GM12878 (cell line): ENCODE data around the gene TBC1D24. TPM values are rescaled to one million over a fixed set of nuclear protein-coding genes. Genes with fewer than 3 reads are reported as not detected.

Experiments used
- ATAC-seq: fragments of 200-7000 bp; cut with Tn5 transposase; 3 replicates; pipeline ENCODE4 v1.9.1; 2020; ENCODE audit warnings: mild to moderate bottlenecking, moderate library complexity
- BruUV-seq: library from RNA; stranded (reverse); fragments of 400-500 nt; replicated peaks from 2 replicates; lab custom pipeline; 2021; lab: Mats Ljungman, UMichigan
- CTCF ChIA-PET: fragments of 300-600 bp; sonication (Branson Sonifier 250); formaldehyde crosslinking; extraction: SDS; loops from one replicate; lab custom pipeline; 2021; ENCODE audit warnings: inconsistent platforms; lab: Yijun Ruan, JAX
- POLR2A ChIA-PET: fragments of 350-600 bp; formaldehyde crosslinking; extraction: SDS; loops from one replicate; lab custom pipeline; 2021; ENCODE audit warnings: inconsistent platforms; lab: Charles Lee
- RAD21 ChIA-PET: fragments of 300-600 bp; sonication (Branson Sonifier 250); formaldehyde crosslinking; loops from one replicate; lab custom pipeline; 2023; ENCODE audit warnings: antibody characterized with exemption; ENCODE audit not compliant: unreplicated experiment; lab: Charles Lee
- SMC1A ChIA-PET: fragments of 300-600 bp; sonication (Branson Sonifier 250); formaldehyde crosslinking; loops from one replicate; lab custom pipeline; 2023; ENCODE audit not compliant: unreplicated experiment, uncharacterized antibody; lab: Charles Lee
- DNase-seq: peaks from one replicate; pipeline ENCODE4 v3.0.0-alpha.2; 2011; ENCODE audit warnings: low read depth, low spot score
- FAIRE-seq: peaks from 3 replicates; lab custom pipeline; 2011; peaks lifted over from hg19 to GRCh38; lab: Jason Lieb, UNC
- H2AFZ ChIP-seq: 2 replicates; pipeline ENCODE4 v1.6.0; 2011; ENCODE audit warnings: low read depth, low read length, control low read depth; ENCODE audit not compliant: control insufficient read depth
- H3K27ac ChIP-seq: 2 replicates; pipeline ENCODE4 v1.5.1; 2011; ENCODE audit warnings: control low read depth; ENCODE audit not compliant: control insufficient read depth, insufficient read depth
- H3K27me3 ChIP-seq, 2 experiments: replicated peaks in 1 of 2; 2 replicates each; pipeline versions ENCODE4 v1.6.0 to v1.6.1; 2011; ENCODE audit warnings: low read length in 1 of 2; ENCODE audit not compliant: control insufficient read depth in 2 of 2, insufficient read depth in 2 of 2
- H3K36me3 ChIP-seq, 2 experiments: 2 replicates each; pipeline ENCODE4 v1.5.1; 2011; ENCODE audit warnings: low read length in 1 of 2; ENCODE audit not compliant: control insufficient read depth in 2 of 2, insufficient read depth in 2 of 2
- H3K4me1 ChIP-seq: 2 replicates; pipeline ENCODE4 v1.6.1; 2011; ENCODE audit warnings: mild to moderate bottlenecking, low read length, moderate library complexity, mixed read lengths; ENCODE audit not compliant: control insufficient read depth, insufficient read depth
- H3K4me2 ChIP-seq: 2 replicates; pipeline ENCODE4 v1.6.0; 2011; ENCODE audit warnings: control low read depth; ENCODE audit not compliant: control insufficient read depth, insufficient read depth
- H3K4me3 ChIP-seq: fragments of 200-600 bp; sonication (generic); 2 replicates; pipeline ENCODE4 v1.5.1; 2016
- H3K79me2 ChIP-seq: 2 replicates; pipeline ENCODE4 v1.6.0; 2011; ENCODE audit warnings: low read length; ENCODE audit not compliant: control insufficient read depth, insufficient read depth
- H3K9ac ChIP-seq: 2 replicates; pipeline ENCODE4 v1.8.0; 2011; ENCODE audit warnings: low read length, control low read depth, mixed read lengths; ENCODE audit not compliant: control insufficient read depth, insufficient read depth
- H3K9me3 ChIP-seq: replicated peaks from 3 replicates; pipeline ENCODE4 v1.5.1; 2011; ENCODE audit warnings: mild to moderate bottlenecking, low read length; ENCODE audit not compliant: control insufficient read depth, insufficient read depth
- H4K20me1 ChIP-seq: 2 replicates; pipeline ENCODE4 v1.6.0; 2011; ENCODE audit not compliant: control insufficient read depth, insufficient read depth
- BRCA1 ChIP-seq: IDR thresholded peaks from 2 replicates; pipeline ENCODE4 v1.6.1; 2011; ENCODE audit warnings: low read depth, low read length, improper control_type of control experiment
- CHD2 ChIP-seq: IDR thresholded peaks from 2 replicates; pipeline ENCODE4 v1.6.1; 2011; ENCODE audit warnings: low read depth, low read length, improper control_type of control experiment, borderline replicate concordance
- CREM ChIP-seq: IDR thresholded peaks from 2 replicates; pipeline ENCODE4 v1.6.1; 2014; ENCODE audit warnings: antibody characterized with exemption, low read depth
- EED ChIP-seq: sonication (generic); IDR thresholded peaks from 2 replicates; pipeline ENCODE4 v1.6.1; 2016; ENCODE audit warnings: antibody characterized with exemption, low read depth
- IKZF1 ChIP-seq: fragments of 450-650 bp; conservative IDR thresholded peaks from 2 replicates; pipeline ENCODE4 v1.6.1; 2017; ENCODE audit warnings: antibody characterized with exemption, mild to moderate bottlenecking
- KLF5 ChIP-seq: fragments of 450-650 bp; IDR thresholded peaks from 2 replicates; pipeline ENCODE4 v1.6.1; 2014; ENCODE audit warnings: mild to moderate bottlenecking; ENCODE audit not compliant: partially characterized antibody
- LARP7 ChIP-seq: fragments of 450-650 bp; IDR thresholded peaks from 2 replicates; pipeline ENCODE4 v1.6.1; 2017; ENCODE audit warnings: mild to moderate bottlenecking
- MXI1 ChIP-seq: fragments of 150-350 bp; IDR thresholded peaks from 2 replicates; pipeline ENCODE4 v1.6.1; 2011; ENCODE audit warnings: low read depth, mild to moderate bottlenecking, inconsistent platforms, low read length, improper control_type of control experiment
- POLR2A ChIP-seq: IDR thresholded peaks from 2 replicates; pipeline ENCODE4 v1.6.1; 2011; ENCODE audit warnings: low read depth, mild to moderate bottlenecking, low read length
- STAT1 ChIP-seq: fragments of 450-650 bp; conservative IDR thresholded peaks from 2 replicates; pipeline ENCODE4 v1.6.1; 2014; ENCODE audit warnings: antibody characterized with exemption, mild to moderate bottlenecking
- SUPT20H ChIP-seq: IDR thresholded peaks from 2 replicates; pipeline ENCODE4 v1.6.1; 2011; ENCODE audit warnings: low read depth, mild to moderate bottlenecking, low read length, moderate library complexity, borderline replicate concordance; ENCODE audit not compliant: control insufficient read depth
- TCF3 ChIP-seq: IDR thresholded peaks from 2 replicates; pipeline ENCODE4 v1.6.1; 2012; ENCODE audit warnings: low read depth, mild to moderate bottlenecking, low read length, borderline replicate concordance; ENCODE audit not compliant: insufficient read depth
- TCF7 ChIP-seq: IDR thresholded peaks from 2 replicates; pipeline ENCODE4 v1.6.1; 2014; ENCODE audit warnings: antibody characterized with exemption, borderline replicate concordance
- ZBTB40 ChIP-seq: fragments of 450-650 bp; IDR thresholded peaks from 2 replicates; pipeline ENCODE4 v1.6.1; 2016; ENCODE audit warnings: mild to moderate bottlenecking, moderate library complexity, borderline replicate concordance
- ZNF207 ChIP-seq: fragments of 450-650 bp; IDR thresholded peaks from 2 replicates; pipeline ENCODE4 v1.6.1; 2014; ENCODE audit warnings: antibody characterized with exemption, mild to moderate bottlenecking, borderline replicate concordance
- ZZZ3 ChIP-seq: IDR thresholded peaks from 2 replicates; pipeline ENCODE4 v1.6.1; 2011; ENCODE audit warnings: low read depth; ENCODE audit not compliant: control insufficient read depth, insufficient read length
- WGBS: methylation state at CpG from one replicate; pipeline ENCODE4 v1.1.6; 2016; ENCODE audit warnings: low lambda C conversion rate; ENCODE audit not compliant: insufficient replicate concordance, insufficient coverage; ENCODE audit errors: missing lambda C conversion rate; 5-methylcytosine and 5-hydroxymethylcytosine counted together
- in situ Hi-C: fragments of 300-500 bp; cut with MboI; formaldehyde crosslinking; loops from 9 replicates; pipeline ENCODE4 v1.14.3; 2018; ENCODE audit warnings: mixed read lengths
- intact Hi-C: fragments of 100-400 bp; cut with micrococcal nuclease; formaldehyde crosslinking; loops from one replicate; pipeline ENCODE4 v1.14.2; 2022; ENCODE audit not compliant: unreplicated experiment
- polyA plus RNA-seq, 11 experiments: library from polyadenylated mRNA; depleted of rRNA in 4 of 11; unstranded in 6 of 11; stranded (reverse) in 5 of 11; fragments of >200 nt; fragmentation: Nextera tagmentation in 4 of 11; fragmentation: Illumina TruSeq in 1 of 11; extraction: Ambion mirVana in 4 of 11; extraction: Trizol in 1 of 11; gene quantifications; 1 replicate in 1 of 11; 2 replicates in 10 of 11; pipeline versions ENCODE4 v1.2.1 to v1.2.3, GENCODE V29; 2011 to 2016; ENCODE audit warnings: inconsistent platforms in 2 of 11, missing spikeins in 2 of 11, low read depth in 1 of 11
- total RNA-seq, 4 experiments: library from RNA; depleted of rRNA in 3 of 4; stranded (reverse); fragments of >200 nt in 3 of 4; fragmentation: Illumina TruSeq in 1 of 4; extraction: Trizol in 1 of 4; gene quantifications; 2 replicates each; pipeline versions ENCODE4 v1.2.1 to v1.2.3, GENCODE V29; 2013 to 2021
- TF ChIP-seq, protein P1 (sequence below): fragments of 450-650 bp; formaldehyde crosslinking; IDR thresholded peaks from 2 replicates; pipeline ENCODE4 v1.4.0; 2022; ENCODE audit warnings: mild to moderate bottlenecking, moderate library complexity
- TF ChIP-seq, protein P2 (sequence below): fragments of 450-650 bp; IDR thresholded peaks from 2 replicates; pipeline ENCODE4 v1.6.1; 2017; ENCODE audit warnings: borderline replicate concordance

TBC1D24 gene
- total and polyA plus RNA-seq, 10 of the 15 experiments (the other 5 are each of a cell fraction or from before 2014, with no cell fraction given), result 1.1 to 9.6 (median 4.5) TPM

DNA sequence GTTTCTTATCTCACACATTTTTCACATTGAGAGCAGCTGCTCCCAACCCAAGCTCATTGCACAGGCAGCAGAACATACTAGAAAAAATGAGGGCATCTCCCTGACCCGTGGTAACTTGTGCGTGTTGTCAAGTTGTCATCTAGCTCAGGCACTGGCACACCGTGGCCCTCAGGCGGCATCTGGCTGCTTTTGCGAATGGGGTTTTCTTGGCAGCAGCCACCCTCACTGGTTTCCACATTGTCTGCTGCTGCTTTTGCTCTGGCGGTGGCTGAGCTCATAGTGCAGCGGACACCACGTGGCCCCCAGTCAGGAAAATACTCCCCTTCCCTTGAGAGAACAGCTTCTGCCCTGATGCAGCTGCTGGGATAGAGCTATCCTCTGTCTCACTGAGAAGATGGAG is 24.4 kb upstream of the TBC1D24 start:
- intact Hi-C loops, result no loop called here
- H3K4me1 ChIP-seq, result no peaks in the 10 kb centered on the region
- no peak overlapping the region for H3K4me2 ChIP-seq
- FAIRE-seq (no peak), DNase-seq (no peak), ATAC-seq (no peak)
- H2AFZ ChIP-seq, result no peak overlapping the region
- no peaks in the 10 kb centered on the region for H3K27me3 ChIP-seq
- RAD21 ChIA-PET, result interaction anchor here (0.7 kb wide), 1 partner anchor 451 kb away, joined by 3 read pairs; no protein-coding TSS in a partner anchor
- WGBS, result 91% methylated on average over 8 of the region's 8 CpGs
- SMC1A ChIA-PET, result interaction anchor here (0.8 kb wide), 1 partner anchor 12 kb away, joined by 3 read pairs; no protein-coding TSS in a partner anchor
- no TSS peak for BruUV-seq
- H4K20me1 ChIP-seq, result no peaks in the 10 kb centered on the region
- no peak overlapping the region for H3K27ac ChIP-seq
- in situ Hi-C loops, result no loop called here
- H3K9me3 ChIP-seq, result no peaks in the 10 kb centered on the region
- peaks cover 28 to 61% of the 10 kb centered on the region in 2 experiments for H3K36me3 ChIP-seq
- no peaks in the 10 kb centered on the region for H3K79me2 ChIP-seq
- POLR2A ChIA-PET, result interaction anchor here (0.6 to 1.0 kb wide), 2 partner anchors 13 to 314 kb away, joined by 4 to 5 read pairs; no protein-coding TSS in a partner anchor
- no peak overlapping the region for H3K4me3 ChIP-seq
- H3K9ac ChIP-seq, result no peak overlapping the region
- CTCF ChIA-PET, result interaction anchor here (0.9 kb wide), 1 partner anchor 59 kb away, joined by 4 read pairs; no protein-coding TSS in a partner anchor
- TF ChIP-seq TCF3 (no peak), SUPT20H (no peak), MXI1 (no peak), POLR2A (no peak), ZBTB40 (no peak), EED (no peak), TCF7 (no peak), KLF5 (no peak), STAT1 (no peak), LARP7 (no peak), ZZZ3 (no peak), BRCA1 (no peak), CHD2 (no peak), CREM (no peak), ZNF207 (no peak), IKZF1 (no peak)
- TF ChIP-seq, protein P1, sequence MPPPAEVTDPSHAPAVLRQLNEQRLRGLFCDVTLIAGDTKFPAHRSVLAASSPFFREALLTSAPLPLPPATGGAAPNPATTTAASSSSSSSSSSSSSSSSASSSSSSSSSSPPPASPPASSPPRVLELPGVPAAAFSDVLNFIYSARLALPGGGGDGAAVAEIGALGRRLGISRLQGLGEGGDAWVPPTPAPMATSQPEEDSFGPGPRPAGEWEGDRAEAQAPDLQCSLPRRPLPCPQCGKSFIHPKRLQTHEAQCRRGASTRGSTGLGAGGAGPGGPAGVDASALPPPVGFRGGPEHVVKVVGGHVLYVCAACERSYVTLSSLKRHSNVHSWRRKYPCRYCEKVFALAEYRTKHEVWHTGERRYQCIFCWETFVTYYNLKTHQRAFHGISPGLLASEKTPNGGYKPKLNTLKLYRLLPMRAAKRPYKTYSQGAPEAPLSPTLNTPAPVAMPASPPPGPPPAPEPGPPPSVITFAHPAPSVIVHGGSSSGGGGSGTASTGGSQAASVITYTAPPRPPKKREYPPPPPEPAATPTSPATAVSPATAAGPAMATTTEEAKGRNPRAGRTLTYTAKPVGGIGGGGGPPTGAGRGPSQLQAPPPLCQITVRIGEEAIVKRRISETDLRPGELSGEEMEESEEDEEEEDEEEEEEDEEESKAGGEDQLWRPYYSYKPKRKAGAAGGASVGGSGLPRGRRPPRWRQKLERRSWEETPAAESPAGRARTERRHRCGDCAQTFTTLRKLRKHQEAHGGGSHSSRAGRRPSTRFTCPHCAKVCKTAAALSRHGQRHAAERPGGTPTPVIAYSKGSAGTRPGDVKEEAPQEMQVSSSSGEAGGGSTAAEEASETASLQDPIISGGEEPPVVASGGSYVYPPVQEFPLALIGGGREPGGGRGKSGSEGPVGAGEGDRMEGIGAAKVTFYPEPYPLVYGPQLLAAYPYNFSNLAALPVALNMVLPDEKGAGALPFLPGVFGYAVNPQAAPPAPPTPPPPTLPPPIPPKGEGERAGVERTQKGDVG (CRISPR knock-in tag), result no peak
- TF ChIP-seq, protein P2, sequence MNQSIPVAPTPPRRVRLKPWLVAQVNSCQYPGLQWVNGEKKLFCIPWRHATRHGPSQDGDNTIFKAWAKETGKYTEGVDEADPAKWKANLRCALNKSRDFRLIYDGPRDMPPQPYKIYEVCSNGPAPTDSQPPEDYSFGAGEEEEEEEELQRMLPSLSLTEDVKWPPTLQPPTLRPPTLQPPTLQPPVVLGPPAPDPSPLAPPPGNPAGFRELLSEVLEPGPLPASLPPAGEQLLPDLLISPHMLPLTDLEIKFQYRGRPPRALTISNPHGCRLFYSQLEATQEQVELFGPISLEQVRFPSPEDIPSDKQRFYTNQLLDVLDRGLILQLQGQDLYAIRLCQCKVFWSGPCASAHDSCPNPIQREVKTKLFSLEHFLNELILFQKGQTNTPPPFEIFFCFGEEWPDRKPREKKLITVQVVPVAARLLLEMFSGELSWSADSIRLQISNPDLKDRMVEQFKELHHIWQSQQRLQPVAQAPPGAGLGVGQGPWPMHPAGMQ, result no peak
